Anterior cingulate cortex (tissue), 58 donors: ENCODE data around the gene CCDC12.

ENCODE experiments used
- DNase-seq, 58 donors: peaks; one replicate each; lab custom pipeline; 2025; lab: John Stamatoyannopoulos, UW

CCDC12 gene

DNA sequence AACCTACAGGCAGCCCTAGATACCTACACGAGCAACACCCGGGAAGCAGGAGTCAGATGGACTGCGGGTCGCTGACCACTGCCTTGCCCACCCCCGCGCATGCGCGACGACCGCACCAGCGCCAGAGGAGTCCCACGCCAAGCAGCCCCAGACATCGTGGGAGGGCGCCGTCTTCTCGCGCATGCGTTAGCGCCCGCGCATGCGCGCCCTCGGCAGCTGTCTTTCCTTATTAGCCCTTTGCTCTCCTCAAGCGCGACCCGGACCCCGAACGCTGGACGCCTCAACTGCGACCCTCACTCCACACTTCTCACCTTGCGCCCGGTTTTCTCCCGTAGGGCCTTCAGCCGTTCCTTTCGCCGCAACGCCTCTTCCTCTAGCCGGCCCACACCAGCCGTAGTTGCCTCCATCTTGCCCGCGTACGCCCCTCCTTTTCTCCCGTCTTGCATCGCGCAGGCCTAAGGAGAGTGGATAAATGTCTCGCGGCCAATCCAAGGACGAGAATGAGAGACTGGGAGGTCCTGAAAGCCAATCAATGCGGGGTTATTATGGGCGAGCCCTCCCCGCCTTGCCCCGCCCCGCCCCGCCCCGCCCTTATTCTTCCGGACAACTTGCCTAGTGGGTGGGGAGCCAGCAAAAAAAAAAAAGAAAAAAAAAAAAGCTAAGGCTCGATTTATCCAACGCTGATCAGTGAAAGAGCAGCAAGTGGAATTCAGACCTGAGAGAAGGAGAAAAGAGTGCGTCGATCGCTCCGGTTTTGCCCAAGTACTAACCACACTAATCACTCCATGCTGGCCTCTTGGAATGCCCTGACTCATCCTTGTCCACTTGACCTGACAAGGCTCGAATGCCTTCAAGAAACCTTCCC is at the start of gene CCDC12:
TSS of gene CCDC12 (minus strand) at position 420 of the 865 bp plus-strand sequence. CDS start at position 407, 13 bp downstream.
- DNase-seq, result peak; percentile 86 to 99 (median 97)

DNA sequence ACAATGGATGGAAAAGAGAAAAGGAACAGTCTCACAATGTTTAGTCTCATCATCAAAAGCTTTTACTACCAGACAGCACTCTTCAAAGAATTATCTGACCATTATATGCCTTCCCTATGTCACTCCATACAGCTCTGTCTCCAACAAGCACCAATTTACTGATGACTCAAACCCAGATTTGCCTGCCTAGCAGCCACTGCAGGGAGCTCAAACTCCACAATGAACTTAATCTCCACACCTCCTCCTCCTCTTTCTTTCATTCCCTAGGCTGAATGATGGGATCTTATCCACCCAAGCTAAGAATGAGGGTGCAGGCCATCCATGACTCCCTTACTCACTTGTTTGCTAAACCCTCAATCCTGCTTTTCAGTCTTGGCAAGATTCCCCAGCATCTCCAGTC is 48.4 kb upstream of the CCDC12 start:
- DNase-seq, result no peak

DNA sequence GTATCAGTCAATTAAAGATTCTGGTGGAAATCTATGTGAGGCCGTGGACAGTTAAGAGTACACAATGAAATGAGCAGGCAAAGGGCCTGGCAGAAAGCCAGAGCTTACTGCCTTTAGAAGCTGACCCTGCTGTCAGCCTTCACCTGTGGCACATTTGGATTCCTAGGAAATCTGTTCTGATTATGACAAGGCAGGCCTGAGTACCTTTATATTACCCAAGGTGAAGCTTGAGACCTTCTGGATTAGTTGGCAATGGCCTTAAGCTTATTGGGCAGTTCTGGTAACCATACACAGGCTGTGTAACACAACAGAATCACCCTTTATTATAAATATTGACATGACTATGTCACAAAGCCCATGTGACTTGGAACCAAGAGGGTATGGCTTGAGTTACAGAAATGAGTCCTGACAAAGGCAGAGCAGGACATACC is 46.1 kb upstream of the CCDC12 start:
- DNase-seq, result peak in 1 of 58 donors; percentile 29

DNA sequence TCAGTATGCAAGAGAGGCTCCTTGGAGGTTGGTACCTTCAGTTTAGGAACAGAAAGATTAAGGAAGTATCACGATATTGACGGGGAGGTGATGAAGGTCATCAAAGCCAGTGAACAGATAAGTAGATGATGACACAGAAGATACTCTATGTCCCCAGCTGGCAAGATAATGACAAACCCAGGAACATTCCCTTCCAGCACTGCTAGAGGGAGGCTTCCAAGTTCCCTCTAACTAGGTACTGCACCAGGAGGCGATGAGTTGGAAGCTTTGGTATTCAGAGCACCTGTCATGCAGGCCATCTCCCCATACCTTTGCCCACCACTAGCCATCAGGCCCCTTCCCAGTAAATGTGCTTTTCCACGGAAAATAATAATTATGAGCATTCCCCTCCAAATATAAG is 43.8 kb upstream of the CCDC12 start:
- no peak for DNase-seq

- no peak for DNase-seq
These were observed 42.7 kb upstream of the CCDC12 start for GRCh38 chr3:47019201-47019600.

GRCh38 chr3:47018269-47018611 is 41.7 kb upstream of the CCDC12 start:
- no peak for DNase-seq

DNA sequence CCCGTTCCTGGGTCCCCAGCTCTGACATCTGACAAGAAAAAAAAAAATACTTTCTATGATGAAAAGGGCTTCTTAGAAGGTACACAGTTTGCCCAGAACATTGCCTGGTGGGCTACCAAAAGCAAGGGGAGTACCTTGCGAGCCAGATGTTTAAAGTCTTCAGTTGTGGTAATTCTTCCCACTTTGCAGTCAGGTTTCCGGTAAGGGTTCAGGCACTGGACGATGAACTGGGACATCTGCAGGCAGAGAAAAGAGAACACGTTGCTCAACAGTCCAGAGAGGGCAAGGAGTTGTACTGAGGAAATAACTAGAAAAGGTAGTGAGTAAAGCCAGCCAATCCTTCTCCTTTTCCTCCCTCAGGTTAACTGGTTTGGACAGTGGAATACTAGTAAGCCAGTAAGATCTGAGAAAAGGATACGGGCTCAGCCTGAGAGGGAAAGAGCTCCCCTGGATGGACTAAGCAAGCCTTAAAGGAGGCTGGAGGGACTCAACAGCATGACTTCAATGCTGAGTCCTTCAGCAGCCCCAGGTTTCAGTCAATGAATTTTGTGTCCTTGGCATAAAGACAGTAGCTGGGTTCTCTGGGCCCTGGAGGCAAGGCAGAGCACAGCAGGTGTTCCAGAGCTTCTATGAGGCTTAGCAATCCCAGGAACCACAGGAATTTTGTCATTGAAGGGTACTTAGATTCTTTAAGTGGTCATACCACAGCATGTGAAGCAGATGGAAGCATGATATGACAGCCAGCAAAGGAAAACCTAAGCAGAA is 41.1 kb upstream of the CCDC12 start:
- no peak for DNase-seq

- no peak for DNase-seq
These were observed 40.4 kb upstream of the CCDC12 start for GRCh38 chr3:47016934-47017435.

- DNase-seq, result no peak
These were observed 39.8 kb upstream of the CCDC12 start for GRCh38 chr3:47016086-47016933.

- no peak for DNase-seq
These were observed 38.6 kb upstream of the CCDC12 start for GRCh38 chr3:47015151-47015550.

DNA sequence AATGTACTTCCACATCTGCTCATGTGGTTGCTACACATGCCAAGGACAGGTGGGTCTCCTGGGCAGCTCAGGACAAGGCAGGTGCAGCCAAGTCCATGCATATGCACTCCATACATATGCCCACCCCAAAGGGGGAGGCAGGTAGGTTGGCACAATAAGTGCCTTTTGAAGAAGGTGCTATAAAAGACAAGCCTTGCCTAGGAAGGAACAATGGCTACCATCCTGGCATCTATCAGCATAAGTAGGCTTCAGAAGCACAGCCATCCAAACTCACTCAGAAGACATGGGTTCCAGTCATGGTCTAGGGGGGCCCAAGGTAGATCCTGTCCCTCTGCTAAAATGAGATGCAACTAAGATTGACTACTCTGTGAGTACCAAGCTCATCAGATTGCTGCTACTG is 37.5 kb upstream of the CCDC12 start:
- no peak for DNase-seq

DNA sequence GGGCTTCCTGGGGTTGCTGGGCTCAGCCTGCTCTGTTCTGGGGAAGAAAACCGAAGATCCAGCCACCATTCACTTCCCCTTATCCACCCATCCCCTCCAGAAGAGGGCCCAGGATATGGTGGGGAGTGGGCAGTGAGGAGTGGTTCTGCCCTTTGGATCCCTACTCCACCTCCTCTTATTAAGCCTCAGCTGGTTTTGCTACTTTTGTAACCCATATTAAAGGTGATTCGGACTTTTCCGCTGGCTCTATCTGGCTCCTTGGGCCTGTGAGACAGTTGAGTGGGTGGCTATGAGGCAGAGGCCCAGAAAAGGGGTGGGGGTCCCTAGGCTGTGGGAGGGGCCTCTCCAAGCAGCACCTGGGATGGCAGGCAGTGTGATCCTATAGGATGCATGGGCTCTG is 36.7 kb upstream of the CCDC12 start:
- no peak for DNase-seq

DNA sequence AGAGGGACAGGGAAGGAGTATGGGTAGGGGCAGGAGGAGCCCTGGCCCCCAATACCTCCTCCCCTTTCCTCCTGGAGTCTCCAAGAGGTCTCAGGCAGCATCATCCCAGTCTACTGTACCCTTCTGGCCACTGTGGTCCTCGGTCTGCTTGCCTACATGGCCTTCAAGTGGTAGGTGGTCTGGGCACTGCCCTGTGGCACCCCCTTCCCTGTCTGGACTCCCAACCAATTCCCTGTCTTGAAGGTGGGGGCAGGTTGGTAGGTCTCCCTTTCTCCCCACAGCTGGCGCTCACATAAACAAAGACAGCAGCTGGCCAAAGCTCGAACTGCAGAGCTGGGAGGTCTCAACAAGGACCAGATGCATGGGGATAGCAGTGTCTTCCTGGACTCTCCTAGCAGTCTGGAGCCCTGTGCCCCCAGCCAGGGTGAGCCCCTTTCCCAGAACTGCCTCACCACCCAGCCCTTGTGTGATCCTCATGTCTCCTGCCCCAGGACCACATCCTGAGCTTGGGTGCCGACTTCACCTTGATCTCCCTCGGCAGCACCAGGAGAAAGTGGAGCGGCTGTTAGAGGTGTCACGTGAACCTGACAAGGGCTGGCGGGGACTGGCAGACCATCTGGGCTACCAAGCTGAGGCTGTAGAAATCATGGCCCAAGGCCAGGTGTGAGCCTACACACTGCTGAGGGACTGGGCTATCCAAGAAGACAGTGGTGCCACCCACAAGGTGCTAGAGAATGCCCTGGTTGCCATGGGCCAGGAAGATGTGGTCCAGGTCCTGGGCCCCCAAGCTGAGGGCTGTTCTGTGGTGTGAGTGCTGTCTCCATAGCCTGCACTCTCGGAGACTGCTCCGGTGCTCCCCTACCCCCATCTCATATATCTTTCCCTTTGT is 36.0 kb upstream of the CCDC12 start:
- peak in 9 of 58 donors; percentile 16 to 58 (median 28) for DNase-seq

DNA sequence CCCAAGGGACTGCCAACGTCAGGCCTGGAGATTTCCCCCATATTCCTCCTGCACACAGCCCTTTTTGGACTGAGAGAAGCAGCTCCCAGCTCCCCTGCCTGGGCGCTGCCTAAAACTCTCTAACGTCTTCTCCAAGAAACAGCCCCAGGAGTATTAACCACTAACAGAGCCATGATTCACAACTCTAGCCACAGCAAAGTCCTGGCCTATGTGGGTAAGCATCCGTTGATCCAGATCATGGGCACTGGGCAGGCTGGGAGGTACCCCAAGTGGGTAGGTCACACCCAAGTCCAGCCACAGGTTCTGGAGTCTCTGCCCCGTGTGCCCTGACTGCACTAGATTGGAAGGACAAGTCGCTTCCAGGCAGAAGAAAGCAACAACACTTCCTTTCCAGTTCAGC is 34.8 kb upstream of the CCDC12 start:
- no peak for DNase-seq

GRCh38 chr3:47010910-47011309 is 34.4 kb upstream of the CCDC12 start:
- no peak for DNase-seq

GRCh38 chr3:47010111-47010712 is 33.7 kb upstream of the CCDC12 start:
- no peak for DNase-seq

DNA sequence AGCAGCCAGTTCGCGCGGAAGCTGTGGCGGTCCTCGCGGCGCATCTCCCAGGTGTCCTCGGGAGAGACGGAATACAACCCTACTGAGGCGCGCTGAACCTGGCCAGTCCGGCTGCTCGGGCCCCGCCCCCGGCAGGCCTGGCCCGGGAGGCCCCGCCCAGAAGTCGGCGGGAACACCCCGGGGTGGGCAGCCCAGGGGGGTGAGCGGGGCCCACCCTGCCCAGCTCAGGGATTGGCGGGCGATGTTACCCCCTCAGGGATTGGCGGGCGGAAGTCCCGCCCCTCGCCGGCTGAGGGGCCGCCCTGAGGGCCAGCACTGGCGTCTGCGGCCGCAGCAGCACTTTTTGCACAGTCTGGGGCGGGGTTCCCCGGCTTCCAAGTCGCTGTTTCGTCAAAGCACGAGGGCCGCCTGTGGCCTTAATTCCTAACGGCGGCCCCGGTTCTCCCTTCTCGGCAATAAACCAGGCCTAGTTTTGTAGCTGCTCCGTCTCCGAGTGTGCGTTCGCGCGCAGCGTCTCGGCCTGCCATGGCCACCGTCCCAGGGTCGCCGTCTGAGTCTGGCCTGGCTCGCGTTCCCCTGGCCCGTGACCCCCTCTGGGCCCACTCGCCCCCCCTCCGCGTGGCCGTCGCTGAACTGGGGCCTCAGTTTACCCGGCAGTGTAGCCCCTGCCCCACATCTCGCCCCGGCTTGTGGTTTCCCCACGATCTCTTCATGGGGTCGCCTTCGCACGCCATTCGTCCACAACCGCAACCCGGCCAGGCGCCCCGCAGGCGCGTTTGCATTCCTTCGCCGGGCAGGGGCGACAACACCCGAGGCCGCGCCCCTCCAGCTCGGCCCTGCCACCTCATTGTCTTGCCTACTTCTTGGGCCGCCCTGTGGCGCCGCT is 32.9 kb upstream of the CCDC12 start:
- DNase-seq, result peak in 56 of 58 donors; percentile 26 to 96 (median 84)

DNA sequence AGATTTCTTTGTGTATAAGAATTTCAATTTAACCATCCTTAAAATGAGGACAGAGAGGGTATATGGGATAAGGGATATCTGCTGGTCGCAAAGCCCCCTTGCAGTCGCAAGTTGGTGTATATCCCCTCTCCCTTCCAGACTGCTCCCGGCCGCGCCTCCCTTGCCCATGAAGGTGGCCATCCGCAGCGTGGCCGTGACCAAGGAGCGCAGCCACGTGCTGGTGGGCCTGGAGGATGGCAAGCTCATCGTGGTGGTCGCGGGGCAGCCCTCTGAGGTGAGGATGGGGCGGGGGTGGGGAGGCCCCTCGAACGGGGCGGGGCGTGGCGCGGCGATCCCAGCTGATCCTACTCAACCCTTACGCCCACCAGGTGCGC is 32.3 kb upstream of the CCDC12 start:
- DNase-seq, result no peak
